Naive thymus-derived CD4-positive, alpha-beta T cell (primary cell): ENCODE results near the gene PCDHGA12. TPM values are rescaled to one million over a fixed set of nuclear protein-coding genes. Genes with fewer than 3 reads are reported as not detected.
A peak's percentile ranks its signal among the peaks of the same experiment; 100 is the strongest.
"Not testable (repeated sequence)": the region's sequence is repeated elsewhere in the genome, so short reads cannot be mapped to it uniquely, and the experiment has no call there.

ENCODE experiments used
- ATAC-seq: fragments of 150-1000 bp; cut with Tn5 transposase; 2 replicates; pipeline ENCODE4 v1.10.0; 2021; ENCODE audit warnings: mild to moderate bottlenecking, moderate library complexity
- CTCF ChIA-PET: fragments of 350-600 bp; sonication (Branson Sonifier 250); formaldehyde crosslinking; loops from one replicate; lab custom pipeline; 2021; ENCODE audit warnings: antibody characterized with exemption; lab: Charles Lee
- POLR2A ChIA-PET: fragments of 350-600 bp; sonication (Branson Sonifier 250); formaldehyde crosslinking; loops from one replicate; lab custom pipeline; 2021; ENCODE audit warnings: antibody characterized with exemption, inconsistent platforms; lab: Charles Lee
- DNase-seq, 9 donors: peaks; one replicate each; pipeline versions ENCODE4 v3.0.0 to v3.0.0-alpha.2; 2020 to 2022; ENCODE audit warnings: mixed read lengths in 1 of 9
- H3K27ac ChIP-seq: one replicate; pipeline ENCODE4 v1.7.0; 2013; ENCODE audit warnings: mild to moderate bottlenecking, low read depth, low read length, moderate library complexity
- H3K27me3 ChIP-seq, 2 donors: one replicate each; pipeline ENCODE4 v1.7.0; 2013; ENCODE audit warnings: low read length in 2 of 2, mild to moderate bottlenecking in 2 of 2, moderate library complexity in 2 of 2; ENCODE audit not compliant: control insufficient read depth in 2 of 2, insufficient read depth in 2 of 2
- H3K36me3 ChIP-seq, 3 experiments: 1 replicate in 2 of 3; 2 replicates in 1 of 3; pipeline ENCODE4 v1.7.0; 2013; ENCODE audit warnings: low read length in 3 of 3, mild to moderate bottlenecking in 3 of 3, moderate library complexity in 1 of 3; ENCODE audit not compliant: insufficient read depth in 3 of 3, control insufficient read depth in 2 of 3
- H3K4me1 ChIP-seq, 2 donors: one replicate each; pipeline ENCODE4 v1.7.0; 2013; ENCODE audit warnings: low read length in 2 of 2, mild to moderate bottlenecking in 2 of 2, moderate library complexity in 1 of 2; ENCODE audit not compliant: control insufficient read depth in 2 of 2, insufficient read depth in 2 of 2
- H3K4me3 ChIP-seq: 2 replicates; pipeline ENCODE4 v1.7.0; 2013; ENCODE audit warnings: mild to moderate bottlenecking, low read length
- H3K9me3 ChIP-seq, 3 experiments: 1 replicate in 2 of 3; 2 replicates in 1 of 3; pipeline ENCODE4 v1.7.0; 2013; ENCODE audit warnings: low read length in 3 of 3; ENCODE audit not compliant: control insufficient read depth in 2 of 3
- H3K27ac Mint-ChIP-seq, 9 donors: one replicate each; pipeline ENCODE4 v1.8.0; 2020 to 2022; ENCODE audit warnings: mixed read lengths in 9 of 9, mild to moderate bottlenecking in 8 of 9, moderate library complexity in 5 of 9, inconsistent platforms in 2 of 9
- H3K27me3 Mint-ChIP-seq, 5 donors: one replicate each; pipeline ENCODE4 v1.8.0; 2021 to 2022; ENCODE audit warnings: mixed read lengths in 5 of 5, mild to moderate bottlenecking in 1 of 5
- H3K36me3 Mint-ChIP-seq, 5 donors: one replicate each; pipeline ENCODE4 v1.8.0; 2020 to 2022; ENCODE audit warnings: mixed read lengths in 5 of 5, mild to moderate bottlenecking in 3 of 5, inconsistent platforms in 1 of 5
- H3K4me1 Mint-ChIP-seq, 7 donors: one replicate each; pipeline ENCODE4 v1.8.0; 2020 to 2022; ENCODE audit warnings: mixed read lengths in 7 of 7, mild to moderate bottlenecking in 3 of 7, inconsistent platforms in 1 of 7
- H3K4me3 Mint-ChIP-seq, 10 donors: one replicate each; pipeline ENCODE4 v1.8.0; 2020 to 2022; ENCODE audit warnings: mild to moderate bottlenecking in 10 of 10, mixed read lengths in 10 of 10, moderate library complexity in 6 of 10, inconsistent platforms in 2 of 10
- H3K9me3 Mint-ChIP-seq, 11 donors: one replicate each; pipeline ENCODE4 v1.8.0; 2020 to 2022; ENCODE audit warnings: mixed read lengths in 11 of 11, mild to moderate bottlenecking in 4 of 11, inconsistent platforms in 1 of 11, moderate library complexity in 1 of 11
- intact Hi-C, 2 donors: fragments of 100-400 bp; cut with micrococcal nuclease; formaldehyde crosslinking; loops; one replicate each; pipeline ENCODE4 v1.15.1; 2023
- polyA plus RNA-seq, 2 donors: library from polyadenylated mRNA; unstranded; fragments of 300-500 nt; fragmentation: Illumina TruSeq; gene quantifications; one replicate each; pipeline ENCODE4 v1.2.3, GENCODE V29; 2021
- total RNA-seq, 6 experiments: library from RNA in 5 of 6; stranded (reverse) in 5 of 6; gene quantifications; 1 replicate in 5 of 6; 2 replicates in 1 of 6; pipeline ENCODE4 v1.2.3 and lab custom pipeline; 2021 to 2026

Gene PCDHGA12
- total and polyA plus RNA-seq, 7 experiments from 2014 or later = 0.32 TPM; not detected in 6

DNA sequence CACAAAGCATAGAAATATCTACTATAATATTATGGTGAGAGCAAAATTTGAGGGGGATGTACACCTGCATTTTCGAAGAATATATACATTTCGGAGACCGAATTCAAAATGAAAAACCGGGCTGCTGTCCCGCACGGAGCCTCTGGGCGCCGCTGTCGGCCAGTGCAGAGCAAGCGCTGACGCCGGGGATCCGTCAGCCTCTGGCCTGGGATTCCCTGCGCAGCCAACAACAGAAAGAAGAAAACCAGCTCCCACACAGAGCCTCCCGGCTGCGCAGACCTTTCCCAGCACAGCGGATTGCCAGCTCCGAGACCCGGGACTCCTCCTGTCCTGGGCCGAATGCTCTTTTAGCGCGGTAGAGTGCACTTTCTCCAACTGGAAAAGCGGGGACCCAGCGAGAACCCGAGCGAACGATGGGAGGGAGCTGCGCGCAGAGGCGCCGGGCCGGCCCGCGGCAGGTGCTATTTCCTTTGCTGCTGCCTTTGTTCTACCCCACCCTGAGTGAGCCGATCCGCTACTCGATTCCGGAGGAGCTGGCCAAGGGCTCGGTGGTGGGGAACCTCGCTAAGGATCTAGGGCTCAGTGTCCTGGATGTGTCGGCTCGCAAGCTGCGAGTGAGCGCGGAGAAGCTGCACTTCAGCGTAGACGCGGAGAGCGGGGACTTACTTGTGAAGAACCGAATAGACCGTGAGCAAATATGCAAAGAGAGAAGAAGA lies 22.4 kb upstream of the PCDHGA12 start, which contains the start of gene PCDHGB6:
PCDHGB6 (plus strand) TSS at position 232 of the 716 bp plus-strand sequence; CDS start at position 414, 182 bp downstream.
- intact Hi-C loops, H3K36me3 ChIP-seq, H3K4me1 ChIP-seq, CTCF ChIA-PET, H3K4me3 ChIP-seq, H3K27ac ChIP-seq: not testable (repeated sequence)
- H3K9me3 Mint-ChIP-seq = peaks cover 10 to 82% (median 47%) of the 10 kb centered on the region in 11 donors
- peak in 3 of 9 donors; percentile 27 to 34 (median 34) for DNase-seq
- peak within 1 kb of the TSS in 4 of 9 donors; percentile 5 to 79 (median 35) for H3K27ac Mint-ChIP-seq
- POLR2A ChIA-PET = interaction anchor here (0.5 kb wide), 1 partner anchor 155 kb away, joined by 5 read pairs; no protein-coding TSS in a partner anchor
- H3K36me3 Mint-ChIP-seq = peaks cover 7 to 32% (median 12%) of the 10 kb centered on the region in 5 donors
- H3K4me3 Mint-ChIP-seq = peak within 1 kb of the TSS in 9 of 10 donors; percentile 33 to 80 (median 66)
- peaks cover 0 to 33% (median 0%) of the 10 kb centered on the region in 3 experiments for H3K9me3 ChIP-seq
- ATAC-seq = peak; percentile 71
- peaks cover 2 to 14% (median 4%) of the 10 kb centered on the region in 7 donors for H3K4me1 Mint-ChIP-seq
- H3K27me3 Mint-ChIP-seq = peaks cover 54 to 80% (median 76%) of the 10 kb centered on the region in 5 donors
- peaks cover 10 to 20% of the 10 kb centered on the region in 2 donors for H3K27me3 ChIP-seq

DNA sequence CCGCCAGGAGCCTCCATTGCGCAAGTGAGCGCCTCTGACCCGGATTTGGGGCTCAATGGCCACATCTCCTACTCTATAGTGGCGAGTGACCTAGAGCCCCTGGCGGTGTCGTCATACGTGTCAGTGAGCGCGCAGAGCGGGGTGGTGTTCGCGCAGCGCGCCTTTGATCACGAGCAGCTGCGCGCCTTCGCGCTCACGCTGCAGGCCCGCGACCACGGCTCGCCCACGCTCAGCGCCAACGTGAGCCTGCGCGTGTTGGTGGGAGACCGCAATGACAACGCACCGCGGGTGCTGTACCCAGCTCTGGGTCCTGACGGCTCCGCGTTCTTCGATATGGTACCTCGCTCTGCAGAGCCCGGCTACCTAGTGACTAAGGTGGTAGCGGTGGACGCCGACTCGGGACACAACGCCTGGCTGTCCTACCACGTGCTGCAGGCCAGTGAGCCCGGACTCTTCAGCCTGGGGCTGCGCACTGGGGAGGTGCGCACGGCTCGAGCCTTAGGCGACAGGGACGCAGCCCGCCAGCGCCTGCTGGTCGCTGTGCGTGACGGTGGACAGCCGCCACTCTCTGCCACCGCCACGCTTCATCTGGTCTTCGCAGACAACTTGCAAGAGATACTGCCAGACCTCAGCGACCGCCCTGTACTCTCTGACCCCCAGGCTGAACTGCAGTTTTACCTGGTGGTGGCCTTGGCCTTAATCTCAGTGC lies 20.6 kb upstream of the PCDHGA12 start:
- no peak overlapping the region for H3K27ac ChIP-seq
- H3K9me3 ChIP-seq = peaks cover 0 to 31% (median 0%) of the 10 kb centered on the region in 3 experiments
- Mint-ChIP-seq H3K27ac (peak overlapping the region in 4 of 9 donors; percentile 19 to 80 (median 59)), H3K4me1 (peaks cover 7 to 24% (median 14%) of the 10 kb centered on the region in 7 donors), H3K4me3 (peak overlapping the region in 1 of 10 donors; percentile 6), H3K9me3 (peaks cover 14 to 82% (median 45%) of the 10 kb centered on the region in 11 donors), H3K27me3 (peaks cover 61 to 82% (median 78%) of the 10 kb centered on the region in 5 donors), H3K36me3 (peaks cover 7 to 33% (median 16%) of the 10 kb centered on the region in 5 donors)
- H3K4me3 ChIP-seq = no peak overlapping the region
- ChIA-PET CTCF (no interaction called here), POLR2A (no interaction called here)
- DNase-seq (no peak), ATAC-seq (no peak)
- peaks cover 0 to 5% of the 10 kb centered on the region in 2 donors for H3K4me1 ChIP-seq
- H3K27me3 ChIP-seq = peaks cover 16 to 24% of the 10 kb centered on the region in 2 donors
- H3K36me3 ChIP-seq = no peaks in the 10 kb centered on the region
- intact Hi-C loops = loop anchor here in 1 of 2 donors (5.0 to 10.0 kb wide), 2 partner anchors 87 to 465 kb away; partner anchors contain the start of genes PCDH1 and TAF7

DNA sequence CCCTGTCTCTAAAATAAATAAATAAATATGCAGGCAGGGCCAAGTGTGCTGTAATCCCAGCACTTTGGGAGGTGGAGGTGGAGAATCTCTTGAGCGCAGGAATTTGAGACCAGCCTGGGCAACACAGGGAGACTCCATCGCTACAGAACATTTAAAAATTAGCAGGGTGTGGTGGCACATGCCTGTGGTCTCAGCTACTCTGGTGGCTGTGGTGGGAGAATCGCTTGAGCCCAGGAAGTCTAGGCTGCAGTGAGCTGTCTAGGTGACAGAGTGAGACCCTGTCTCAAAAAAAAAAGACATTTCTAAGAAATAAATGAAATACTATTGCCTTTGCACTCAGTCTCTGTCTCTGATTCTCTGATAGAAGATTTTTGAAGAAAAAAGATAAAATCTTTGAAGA lies 18.7 kb upstream of the PCDHGA12 start:
- ATAC-seq = no peak
- DNase-seq = no peak
- ChIA-PET CTCF (interaction anchor here (3.2 kb wide), 1 partner anchor 152 kb away, joined by 17 read pairs; no protein-coding TSS in a partner anchor), POLR2A (no interaction called here)
- Mint-ChIP-seq H3K36me3 (peaks cover 4 to 33% (median 16%) of the 10 kb centered on the region in 5 donors), H3K9me3 (peaks cover 14 to 80% (median 50%) of the 10 kb centered on the region in 11 donors), H3K27ac (no peak overlapping the region), H3K4me3 (no peak overlapping the region), H3K4me1 (peaks cover 11 to 30% (median 19%) of the 10 kb centered on the region in 7 donors), H3K27me3 (peaks cover 68 to 81% (median 75%) of the 10 kb centered on the region in 5 donors)
- peaks cover 0 to 5% of the 10 kb centered on the region in 2 donors for H3K4me1 ChIP-seq
- intact Hi-C loops = loop anchor here in 1 of 2 donors (5.0 to 10.0 kb wide), 2 partner anchors 89 to 463 kb away; partner anchors contain the start of genes PCDH1 and TAF7
- H3K27me3 ChIP-seq = peaks cover 22% of the 10 kb centered on the region in 2 donors
- H3K27ac ChIP-seq = no peak overlapping the region
- no peak overlapping the region for H3K4me3 ChIP-seq
- peaks cover 0 to 31% (median 0%) of the 10 kb centered on the region in 3 experiments for H3K9me3 ChIP-seq
- no peaks in the 10 kb centered on the region for H3K36me3 ChIP-seq

DNA sequence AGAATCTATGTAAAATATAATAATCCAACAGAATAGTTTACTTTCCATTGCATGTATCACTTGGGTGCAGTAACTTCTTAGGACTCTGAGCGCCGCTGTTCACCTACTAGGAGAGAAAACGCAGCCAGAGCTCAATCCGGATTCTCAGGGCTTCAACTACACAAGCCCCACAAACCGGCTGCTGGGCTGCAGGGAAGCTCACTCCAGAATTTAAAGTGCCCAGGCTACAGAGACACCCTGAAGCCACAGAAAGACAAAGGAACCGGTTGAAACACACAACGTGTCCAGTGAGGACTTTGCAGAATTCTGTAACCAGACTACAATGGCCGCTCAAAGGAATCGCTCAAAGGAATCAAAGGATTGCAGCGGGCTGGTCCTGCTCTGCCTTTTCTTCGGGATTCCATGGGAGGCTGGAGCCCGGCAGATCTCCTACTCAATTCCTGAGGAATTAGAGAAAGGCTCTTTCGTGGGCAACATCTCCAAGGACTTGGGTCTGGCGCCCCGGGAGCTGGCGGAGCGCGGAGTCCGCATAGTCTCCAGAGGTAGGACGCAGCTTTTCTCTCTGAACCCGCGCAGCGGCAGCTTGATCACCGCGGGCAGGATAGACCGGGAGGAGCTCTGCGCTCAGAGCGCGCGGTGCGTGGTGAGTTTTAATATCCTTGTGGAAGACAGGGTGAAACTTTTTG lies 17.3 kb upstream of the PCDHGA12 start, which contains the start of gene PCDHGA10:
PCDHGA10 (plus strand) TSS at position 134 of the 686 bp plus-strand sequence; CDS start at position 323, 189 bp downstream.
- CTCF ChIA-PET = interaction anchor here (0.6 to 3.2 kb wide), 10 partner anchors 17 to 154 kb away, joined by 3 to 17 read pairs (median 4); partner anchors contain the start of gene PCDHGA12
- peak within 1 kb of the TSS in 2 of 9 donors; percentile 54 to 56 for H3K27ac Mint-ChIP-seq
- H3K9me3 Mint-ChIP-seq = peaks cover 11 to 77% (median 49%) of the 10 kb centered on the region in 11 donors
- no peak within 1 kb of the TSS for H3K27ac ChIP-seq
- H3K9me3 ChIP-seq = peaks cover 0 to 32% (median 0%) of the 10 kb centered on the region in 3 experiments
- POLR2A ChIA-PET = no interaction called here
- no peaks in the 10 kb centered on the region for H3K36me3 ChIP-seq
- peaks cover 4 to 36% (median 19%) of the 10 kb centered on the region in 5 donors for H3K36me3 Mint-ChIP-seq
- H3K27me3 ChIP-seq = peaks cover 23% of the 10 kb centered on the region in 2 donors
- H3K4me3 ChIP-seq = peak within 1 kb of the TSS; percentile 73
- H3K4me1 ChIP-seq = peaks cover 0 to 5% of the 10 kb centered on the region in 2 donors
- ATAC-seq (peak; percentile 84), DNase-seq (peak in 7 of 9 donors; percentile 38 to 66 (median 52))
- peaks cover 69 to 80% (median 75%) of the 10 kb centered on the region in 5 donors for H3K27me3 Mint-ChIP-seq
- H3K4me3 Mint-ChIP-seq = peak within 1 kb of the TSS; percentile 83 to 92 (median 87)
- intact Hi-C loops = loop anchor here (1.0 to 10.0 kb wide), 7 partner anchors 91 to 462 kb away; partner anchors contain the start of genes TAF7 (in 2 of the 2) and PCDH1 (in 1 of the 2)
- peaks cover 13 to 27% (median 19%) of the 10 kb centered on the region in 7 donors for H3K4me1 Mint-ChIP-seq

DNA sequence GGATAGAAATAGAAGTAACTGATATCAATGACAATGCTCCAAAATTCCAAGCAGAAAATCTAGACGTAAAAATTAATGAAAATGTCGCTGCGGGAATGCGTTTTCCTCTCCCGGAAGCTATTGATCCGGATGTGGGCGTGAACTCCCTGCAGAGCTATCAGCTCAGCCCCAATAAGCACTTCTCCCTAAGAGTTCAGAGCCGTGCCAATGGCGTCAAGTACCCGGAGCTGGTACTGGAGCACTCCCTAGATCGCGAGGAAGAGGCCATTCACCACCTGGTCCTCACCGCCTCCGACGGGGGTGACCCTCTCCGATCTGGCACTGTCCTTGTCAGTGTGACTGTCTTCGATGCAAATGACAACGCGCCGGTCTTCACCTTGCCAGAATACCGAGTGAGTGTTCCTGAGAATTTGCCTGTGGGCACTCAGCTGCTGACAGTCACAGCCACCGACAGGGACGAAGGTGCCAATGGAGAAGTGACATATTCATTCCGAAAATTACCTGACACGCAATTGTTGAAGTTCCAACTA lies 16.7 kb upstream of the PCDHGA12 start:
- H3K27ac Mint-ChIP-seq = peak overlapping the region in 2 of 9 donors; percentile 54 to 56

More for the DNA sequence above, 16.7 kb upstream of the PCDHGA12 start:
- CTCF ChIA-PET = interaction anchor here (0.8 to 3.2 kb wide), 6 partner anchors 99 to 153 kb away, joined by 3 to 17 read pairs (median 4); no protein-coding TSS in a partner anchor
- H3K9me3 Mint-ChIP-seq = peaks cover 13 to 77% (median 49%) of the 10 kb centered on the region in 11 donors
- POLR2A ChIA-PET = no interaction called here
- H3K4me3 Mint-ChIP-seq = peak overlapping the region; percentile 83 to 92 (median 87)
- peaks cover 69 to 81% (median 75%) of the 10 kb centered on the region in 5 donors for H3K27me3 Mint-ChIP-seq
- DNase-seq (no peak), ATAC-seq (no peak)
- peaks cover 23 to 27% of the 10 kb centered on the region in 2 donors for H3K27me3 ChIP-seq
- H3K36me3 Mint-ChIP-seq = peaks cover 4 to 39% (median 16%) of the 10 kb centered on the region in 5 donors
- peaks cover 0 to 5% of the 10 kb centered on the region in 2 donors for H3K4me1 ChIP-seq
- H3K4me3 ChIP-seq = peak overlapping the region; percentile 73
- H3K9me3 ChIP-seq = peaks cover 0 to 33% (median 6%) of the 10 kb centered on the region in 3 experiments
- intact Hi-C loops = loop anchor here (1.0 to 10.0 kb wide), 6 partner anchors 91 to 461 kb away; partner anchors contain the start of genes TAF7 (in 2 of the 2) and PCDH1 (in 1 of the 2)
- H3K4me1 Mint-ChIP-seq = peaks cover 16 to 26% (median 19%) of the 10 kb centered on the region in 7 donors
- H3K36me3 ChIP-seq = no peaks in the 10 kb centered on the region
- H3K27ac ChIP-seq = no peak overlapping the region
